ENCODE measurements around the gene MLLT10. TPM values are rescaled to one million over a fixed set of nuclear protein-coding genes. Genes with fewer than 3 reads are reported as not detected.

Gene MLLT10
- total and polyA plus RNA-seq, 10 of the 15 experiments (the other 5 are each of a cell fraction or from before 2014, with no cell fraction given): 8.7 to 61.1 (median 28.5) TPM

GRCh38 chr10:21488957-21489446, 45.0 kb upstream of the MLLT10 start (continued):
- TF ChIP-seq ZNF592 (IDR thresholded peaks at IDR 0.05): no peak
- TF ChIP-seq SP1 (IDR thresholded peaks at IDR 0.05; ENCODE audit: low read depth, low read length): no peak
- no peak for TF ChIP-seq CUX1 (IDR thresholded peaks at IDR 0.05; ENCODE audit: insufficient replicate concordance, low read depth, low read length)
- TF ChIP-seq BCLAF1 (IDR thresholded peaks at IDR 0.05): no peak

Data from GM12878 (cell line).